Dermis microvascular lymphatic vessel endothelial cell (primary cell): Measurements from ENCODE around the gene REX1BD. TPM values are rescaled to one million over a fixed set of nuclear protein-coding genes. Genes with fewer than 3 reads are reported as not detected.
"Not testable (repeated sequence)": the region's sequence is repeated elsewhere in the genome, so short reads cannot be mapped to it uniquely, and the experiment has no call there.

Experiments
- DNase-seq, 2 donors: peaks; one replicate each; pipeline versions ENCODE4 v3.0.0 to v3.0.0-alpha.2; 2010; ENCODE audit warnings: low read depth in 2 of 2
- total RNA-seq: library from RNA; depleted of rRNA; stranded (reverse); fragments of >200 nt; gene quantifications from 2 replicates; pipeline ENCODE4 v1.2.1, GENCODE V29; 2014

Gene REX1BD
- total RNA-seq, 1 donor from 2014 or later: 45.4 TPM

DNA sequence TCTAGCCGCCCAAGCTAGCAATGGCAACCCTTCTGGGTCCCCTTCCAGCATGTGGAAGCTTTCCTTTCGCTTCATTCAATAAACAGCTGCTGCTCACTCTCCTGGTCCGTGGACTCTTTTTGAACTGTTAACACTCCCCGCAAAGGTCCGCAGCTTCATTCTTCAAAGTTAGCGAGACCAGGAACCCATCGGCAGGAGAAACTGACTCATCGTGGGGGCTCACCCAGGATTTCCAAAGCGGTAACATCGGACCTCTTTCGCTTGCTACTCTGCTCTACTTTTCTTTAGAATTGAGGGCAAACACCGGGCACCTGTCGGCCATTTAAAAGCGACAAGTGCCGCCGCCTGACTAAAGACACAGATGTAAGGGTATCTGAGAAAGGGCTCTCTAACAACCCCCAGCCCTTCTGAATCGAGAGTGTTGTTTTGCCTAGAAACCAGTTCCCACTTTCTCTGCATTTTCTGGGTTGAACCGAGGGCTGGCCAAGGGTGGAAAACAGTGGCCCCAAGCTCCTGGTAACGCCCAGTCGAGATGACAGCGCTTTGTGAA is 11.2 kb upstream of the REX1BD start:
- DNase-seq: no peak

GRCh38 chr19:18580311-18580710 is 8.3 kb upstream of the REX1BD start:
- no peak for DNase-seq

DNA sequence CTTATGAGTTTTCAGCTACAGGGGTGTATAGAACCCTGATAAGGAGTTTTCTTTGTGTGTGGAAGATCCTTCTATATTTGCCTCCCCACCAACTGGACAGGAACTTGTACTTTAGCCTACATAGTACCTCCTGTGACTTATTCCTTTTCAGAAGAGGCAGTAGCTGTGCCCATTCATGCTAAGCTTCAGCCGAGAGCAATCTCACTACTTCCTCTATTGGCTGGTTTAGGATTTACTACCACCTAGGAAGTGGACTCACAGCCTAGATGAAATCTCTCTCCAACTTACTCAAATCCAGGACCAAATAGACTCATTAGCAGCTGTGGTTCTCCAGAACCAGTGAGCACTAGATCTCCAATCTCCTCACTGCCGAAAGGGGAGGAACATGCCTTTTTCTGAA is 2.3 kb upstream of the REX1BD start:
- no peak for DNase-seq

GRCh38 chr19:18587561-18587960 is 1.0 kb upstream of the REX1BD start:
- no peak for DNase-seq

DNA sequence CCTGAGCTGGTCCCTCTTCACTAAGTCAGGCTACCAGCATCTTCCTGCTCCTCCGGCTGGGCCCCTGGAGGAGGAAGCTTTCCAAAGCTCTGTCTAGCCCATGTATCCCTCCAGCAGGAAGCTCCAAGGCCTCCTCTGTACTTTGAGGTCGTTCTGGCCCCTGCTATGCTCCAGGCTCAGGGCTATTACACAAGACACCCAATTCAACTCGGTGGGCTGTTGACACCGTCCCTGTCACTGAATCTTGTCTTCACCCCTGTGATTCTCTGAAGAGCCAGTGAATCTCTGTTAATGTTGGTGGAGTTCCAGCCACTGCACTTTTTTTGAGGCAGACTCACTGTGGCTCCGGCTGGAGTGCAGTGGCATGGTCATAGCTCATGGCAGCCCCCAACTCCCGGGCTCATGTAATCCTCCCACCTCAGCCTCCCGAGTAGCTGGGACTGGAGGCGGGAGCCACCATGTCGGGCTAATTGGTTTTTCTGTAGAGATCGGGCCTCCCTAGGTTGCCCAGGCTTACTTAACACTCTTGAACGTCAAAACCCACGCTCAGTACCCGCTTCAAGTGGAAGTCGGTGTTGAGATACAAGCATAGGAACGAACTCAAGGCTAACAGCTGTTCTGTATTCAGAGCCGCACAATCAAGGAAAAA is 512 bp upstream of the REX1BD start:
- no peak for DNase-seq

GRCh38 chr19:18589380-18590272 is 1.0 kb downstream of the REX1BD start:
- DNase-seq: peak in 1 of 2 donors; percentile 74

- DNase-seq: peak in 1 of 2 donors; percentile 53
These were observed 2.0 kb downstream of the REX1BD start for GRCh38 chr19:18590273-18591272.

DNA sequence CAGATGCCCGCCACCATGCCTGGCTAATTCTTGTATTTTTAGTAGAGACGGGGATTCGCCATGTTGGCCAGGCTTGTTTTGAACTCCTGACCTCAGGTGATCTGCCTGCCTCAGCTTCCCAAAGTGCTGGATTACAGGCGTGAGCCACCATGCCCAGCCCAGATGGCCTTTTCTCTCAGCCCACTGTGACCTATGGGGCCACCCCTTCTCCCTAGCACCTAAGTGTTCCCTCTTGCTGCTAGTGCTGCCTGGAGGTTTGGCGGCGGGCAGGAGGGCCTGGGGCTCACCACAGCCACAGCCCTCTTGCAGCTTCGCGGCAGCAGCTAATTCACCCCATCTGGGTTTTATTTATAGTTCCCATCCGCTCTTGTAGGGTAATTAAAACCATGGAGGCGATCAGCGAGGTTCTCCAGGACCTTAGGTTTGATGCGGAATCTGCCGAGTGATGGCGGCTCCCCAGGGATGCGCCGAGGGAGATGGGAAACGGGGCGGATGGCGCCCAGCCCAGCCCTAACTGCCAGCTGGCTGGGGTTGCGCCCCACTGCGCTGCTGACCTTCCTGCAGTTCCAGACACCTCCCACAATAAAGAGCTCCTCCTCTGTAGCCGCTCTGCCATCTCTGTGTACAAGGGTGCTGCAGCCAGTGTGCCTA is 3.3 kb downstream of the REX1BD start:
- DNase-seq: no peak

DNA sequence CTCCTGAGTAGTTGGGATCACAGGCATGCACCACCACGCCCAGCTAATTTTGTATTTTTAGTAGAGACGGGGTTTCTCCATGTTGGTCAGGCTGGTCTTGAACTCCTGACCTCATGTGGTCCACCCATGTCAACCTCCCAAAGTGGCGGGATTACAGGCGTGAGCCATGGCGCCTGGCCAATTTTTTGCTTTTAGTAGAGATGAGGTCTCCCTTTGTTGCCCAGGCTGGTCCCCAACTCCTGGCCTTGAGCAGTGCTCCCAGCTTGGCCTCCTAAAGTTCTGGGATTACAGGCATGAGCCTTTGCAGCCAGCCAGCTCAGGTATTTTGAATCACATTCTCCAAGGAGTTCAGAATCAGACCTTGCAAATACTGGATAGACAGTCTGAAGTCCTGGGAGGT is 4.1 kb downstream of the REX1BD start:
- DNase-seq: not testable (repeated sequence)

DNA sequence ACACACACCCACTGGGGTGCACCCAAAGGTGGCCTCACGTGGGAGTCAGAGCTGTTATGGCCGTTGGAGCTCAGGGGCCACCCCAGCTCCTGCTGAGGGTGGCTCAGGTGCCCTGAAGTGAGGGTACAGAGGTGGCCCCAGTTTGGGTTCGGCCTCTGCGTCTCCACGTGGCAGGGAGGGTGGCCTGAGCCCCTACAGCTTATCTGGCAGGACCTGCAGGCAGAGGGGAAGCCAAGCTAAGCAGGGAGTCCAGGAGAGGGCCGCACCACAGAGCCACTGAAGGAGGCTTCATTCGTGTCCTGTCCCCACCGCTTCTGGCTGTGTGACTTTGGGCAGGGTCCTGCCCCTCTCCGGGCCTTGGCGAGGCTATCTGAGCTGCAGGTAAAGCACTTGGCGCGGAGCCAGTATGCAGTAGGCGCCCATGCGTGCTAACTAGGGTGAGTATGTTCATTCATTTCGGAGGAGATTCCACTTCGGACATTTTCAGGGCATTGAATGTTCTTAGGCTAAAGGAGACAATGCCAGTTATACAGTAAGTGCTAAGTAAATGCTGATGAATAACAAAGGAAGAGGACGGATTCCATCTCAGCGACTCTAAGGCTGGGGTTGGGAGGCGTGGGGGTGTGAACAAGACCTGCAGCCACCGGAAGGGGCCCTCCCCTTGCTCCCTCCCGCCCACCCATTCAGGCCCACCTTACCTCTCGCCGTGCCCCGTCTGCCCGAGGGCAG is 4.9 kb downstream of the REX1BD start:
- no peak for DNase-seq

- peak in 1 of 2 donors; percentile 75 for DNase-seq
These were observed 5.7 kb downstream of the REX1BD start for GRCh38 chr19:18594096-18594823.

DNA sequence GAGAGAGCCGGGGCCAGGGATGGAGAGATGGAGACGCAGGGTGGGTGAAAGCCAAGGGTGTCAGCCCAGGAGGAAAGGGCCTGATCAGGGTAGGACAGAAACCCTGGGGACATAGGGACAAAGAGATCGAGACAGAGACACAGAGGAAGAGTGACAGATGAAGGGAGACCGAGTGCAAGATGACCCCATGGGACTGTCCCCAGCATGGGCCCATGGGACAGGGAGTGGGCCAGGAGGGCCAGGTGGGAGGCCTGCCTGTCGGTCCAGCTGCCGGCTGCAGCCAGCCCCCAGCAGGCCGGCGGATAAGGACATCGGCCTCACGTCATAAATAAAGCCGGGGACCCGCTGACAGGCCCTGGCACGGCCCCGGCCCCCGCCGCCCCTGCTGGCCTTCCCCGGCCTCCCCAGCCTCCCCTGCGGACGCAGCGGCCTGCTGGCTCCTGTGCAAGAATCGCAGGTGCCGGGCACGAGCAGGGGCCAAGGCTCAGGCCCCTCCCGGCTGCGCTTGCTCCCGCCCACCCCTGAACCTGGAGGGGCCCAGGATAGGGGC is 6.3 kb downstream of the REX1BD start:
- DNase-seq: no peak

GRCh38 chr19:18595475-18595874 is 6.9 kb downstream of the REX1BD start:
- no peak for DNase-seq

DNA sequence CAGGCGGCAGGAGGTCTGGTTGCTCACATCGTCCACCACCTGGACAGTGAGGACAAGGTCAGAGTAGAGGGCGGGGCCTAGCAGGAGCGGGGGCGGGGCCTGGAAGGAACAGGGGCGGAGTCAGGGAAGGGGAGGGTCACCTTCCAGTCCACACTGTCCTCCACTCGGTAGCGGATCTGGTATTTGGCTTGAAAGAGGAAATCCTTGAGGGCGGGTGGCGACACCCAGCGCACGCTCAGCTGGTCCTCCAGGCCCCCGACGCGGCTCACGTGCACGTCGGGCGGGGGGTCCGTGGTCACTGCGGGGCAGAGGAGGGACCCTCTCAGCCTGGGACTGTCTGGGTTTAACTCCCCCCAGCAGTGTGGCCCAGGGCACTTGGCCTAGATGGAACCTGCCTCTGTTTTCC is 8.2 kb downstream of the REX1BD start:
- peak in 1 of 2 donors; percentile 52 for DNase-seq

DNA sequence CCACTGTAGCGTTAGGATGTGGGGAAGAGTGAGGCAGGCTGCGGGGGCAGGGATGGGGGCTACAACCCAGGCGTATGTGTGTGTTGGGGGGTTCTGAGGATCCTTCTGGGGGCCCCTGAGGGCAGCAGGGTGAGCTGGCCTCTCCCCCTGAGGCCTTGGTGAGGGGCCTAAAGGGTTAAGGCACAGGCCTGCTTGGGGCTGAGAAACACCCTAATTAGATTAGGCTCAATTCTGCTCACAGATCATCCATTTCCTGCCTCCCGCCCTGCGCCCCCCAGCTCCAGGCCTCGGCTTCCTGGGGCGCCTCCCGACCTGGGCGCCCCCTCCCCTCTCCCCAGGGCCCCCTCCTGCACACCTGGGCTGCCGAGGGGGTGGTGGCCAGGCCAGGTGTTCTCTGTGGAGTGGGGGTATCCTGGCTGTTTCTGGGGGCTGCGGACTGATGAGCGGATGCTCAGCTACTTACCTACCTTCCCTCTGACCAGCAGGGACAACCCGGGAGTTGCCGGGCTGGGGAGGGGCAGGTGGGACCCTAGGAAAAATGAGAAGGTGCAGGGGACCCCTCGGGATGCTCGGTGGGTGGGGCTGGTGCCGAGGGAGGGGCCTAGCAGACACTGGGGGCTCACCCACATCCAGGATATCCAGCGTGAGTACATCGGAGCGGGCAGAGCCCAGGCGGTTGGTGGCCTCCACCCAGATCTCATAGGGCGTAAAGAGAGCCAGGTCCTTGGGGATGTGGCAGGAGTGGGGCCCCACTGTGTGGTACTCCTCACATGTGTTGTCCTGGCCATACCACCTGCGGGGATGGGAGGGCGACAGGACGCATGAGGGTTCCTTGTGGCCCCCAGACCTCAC is 9.4 kb downstream of the REX1BD start:
- no peak for DNase-seq

DNA sequence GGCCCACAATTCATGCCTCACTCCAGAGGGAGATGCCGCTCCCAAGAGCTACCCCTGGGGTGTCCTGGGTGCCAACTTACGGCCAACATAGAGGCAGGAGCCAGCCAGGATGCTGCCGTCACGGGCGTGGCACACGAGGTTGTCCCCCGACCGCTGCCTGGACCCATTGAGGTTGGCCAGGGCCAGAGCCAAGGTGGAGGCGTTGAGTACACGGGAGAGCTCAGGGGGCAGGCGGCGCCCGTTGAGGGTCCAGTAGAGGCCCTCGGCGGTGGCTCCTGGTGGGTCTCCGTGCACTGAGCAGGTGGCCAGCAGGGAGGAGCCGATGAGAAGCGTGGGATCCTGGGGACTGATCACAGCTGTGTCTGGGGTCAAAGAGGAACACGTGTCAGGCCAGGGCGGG is 10.9 kb downstream of the REX1BD start:
- DNase-seq: no peak

- not testable (repeated sequence) for DNase-seq
These were observed 12.2 kb downstream of the REX1BD start for GRCh38 chr19:18600692-18601397.

GRCh38 chr19:18601875-18602274 is 13.3 kb downstream of the REX1BD start:
- DNase-seq: no peak
